H1 (cell line): ENCODE data around the gene APBA3. TPM values are rescaled to one million over a fixed set of nuclear protein-coding genes. Genes with fewer than 3 reads are reported as not detected.
A peak's percentile ranks its signal among the peaks of the same experiment; 100 is the strongest.

ENCODE experiments used
- CTCF ChIA-PET: fragments of 300-600 bp; sonication (Branson Sonifier 250); formaldehyde crosslinking; loops from one replicate; lab custom pipeline; 2021; ENCODE audit not compliant: partially characterized antibody; lab: Charles Lee
- POLR2A ChIA-PET: fragments of 300-600 bp; sonication (Branson Sonifier 250); formaldehyde crosslinking; loops from one replicate; lab custom pipeline; 2021; ENCODE audit warnings: inconsistent platforms; ENCODE audit not compliant: partially characterized antibody; lab: Charles Lee
- DNase-seq, 2 experiments: peaks; one replicate each; pipeline versions ENCODE4 v3.0.0 to v3.0.0-alpha.2; 2010 to 2022; ENCODE audit warnings: low spot score in 2 of 2, low read depth in 1 of 2, mixed read lengths in 1 of 2
- FAIRE-seq: peaks from 2 replicates; lab custom pipeline; 2011; peaks lifted over from hg19 to GRCh38; lab: Jason Lieb, UNC
- H2AFZ ChIP-seq: 2 replicates; pipeline ENCODE4 v1.8.1; 2012; ENCODE audit warnings: low read length, inconsistent platforms
- H2AK5ac ChIP-seq: 2 replicates; pipeline ENCODE4 v1.6.1; 2013; ENCODE audit warnings: low read depth, low read length
- H2BK120ac ChIP-seq: replicated peaks from 2 replicates; pipeline ENCODE3; 2013; ENCODE audit warnings: low read depth, low read length, inconsistent platforms
- H2BK12ac ChIP-seq: 2 replicates; pipeline ENCODE4 v1.6.1; 2013; ENCODE audit warnings: low read depth, low read length
- H2BK15ac ChIP-seq: 2 replicates; pipeline ENCODE4 v1.6.1; 2013; ENCODE audit warnings: low read length
- H2BK20ac ChIP-seq: 2 replicates; pipeline ENCODE4 v1.6.1; 2013; ENCODE audit warnings: low read length
- H2BK5ac ChIP-seq: 2 replicates; pipeline ENCODE4 v1.6.1; 2013; ENCODE audit warnings: low read depth, low read length
- H3K14ac ChIP-seq: 2 replicates; pipeline ENCODE4 v1.6.1; 2013; ENCODE audit warnings: inconsistent platforms; ENCODE audit not compliant: insufficient read length
- H3K18ac ChIP-seq: 2 replicates; pipeline ENCODE4 v1.6.1; 2013; ENCODE audit warnings: low read length; ENCODE audit errors: extremely low read depth
- H3K23ac ChIP-seq: 2 replicates; pipeline ENCODE4 v1.6.1; 2013; ENCODE audit warnings: inconsistent platforms; ENCODE audit not compliant: insufficient read length
- H3K23me2 ChIP-seq: 2 replicates; pipeline ENCODE4 v1.6.1; 2013; ENCODE audit warnings: low read depth, low read length
- H3K27ac ChIP-seq: 2 replicates; pipeline ENCODE4 v1.6.1; 2011; ENCODE audit warnings: low read depth, low read length, inconsistent platforms
- H3K27me3 ChIP-seq, 4 experiments: replicated peaks in 1 of 4; 1 replicate in 1 of 4; 2 replicates in 3 of 4; pipeline versions ENCODE4 v1.6.1 to v1.8.1; 2011 to 2013; ENCODE audit warnings: low read length in 3 of 4, mild to moderate bottlenecking in 3 of 4, inconsistent platforms in 2 of 4, mixed read lengths in 2 of 4, moderate library complexity in 1 of 4; ENCODE audit not compliant: control insufficient read depth in 3 of 4, insufficient read depth in 3 of 4; ENCODE audit errors: extremely low read depth in 1 of 4
- H3K36me3 ChIP-seq, 4 experiments: 2 replicates each; pipeline versions ENCODE4 v1.6.1 to v1.8.1; 2011 to 2013; ENCODE audit warnings: mild to moderate bottlenecking in 4 of 4, low read length in 3 of 4, moderate library complexity in 2 of 4, control low read depth in 1 of 4, inconsistent platforms in 1 of 4; ENCODE audit not compliant: insufficient read depth in 4 of 4, control insufficient read depth in 2 of 4
- H3K4ac ChIP-seq: replicated peaks from 2 replicates; pipeline ENCODE3; 2013; ENCODE audit warnings: low read length, low read depth, mixed read lengths, inconsistent platforms; ENCODE audit not compliant: insufficient read length
- H3K4me1 ChIP-seq, 4 experiments: replicated peaks in 1 of 4; 1 replicate in 1 of 4; 2 replicates in 3 of 4; pipeline versions ENCODE4 v1.6.1 to v1.8.1; 2011 to 2013; ENCODE audit warnings: low read length in 3 of 4, inconsistent platforms in 2 of 4, mixed read lengths in 1 of 4; ENCODE audit not compliant: insufficient read depth in 4 of 4, control insufficient read depth in 3 of 4
- H3K4me2 ChIP-seq, 2 experiments: 2 replicates each; pipeline versions ENCODE4 v1.6.1 to v1.8.1; 2011 to 2013; ENCODE audit warnings: low read depth in 2 of 2, low read length in 2 of 2, control low read depth in 1 of 2, inconsistent platforms in 1 of 2, mild to moderate bottlenecking in 1 of 2; ENCODE audit not compliant: insufficient read depth in 1 of 2
- H3K4me3 ChIP-seq, 4 experiments: fragments of 200-600, 300-600 bp in 1 of 4; sonication (generic), shearing (Covaris generic), sonication (Bioruptor Twin) in 1 of 4; 2 replicates each; pipeline versions ENCODE4 v1.5.1 to v1.8.1; 2011 to 2016; ENCODE audit warnings: low read length in 4 of 4, low read depth in 3 of 4, control low read depth in 2 of 4, inconsistent platforms in 2 of 4, mild to moderate bottlenecking in 2 of 4, mixed read lengths in 1 of 4, moderate library complexity in 1 of 4; ENCODE audit not compliant: insufficient read depth in 2 of 4; ENCODE audit errors: extremely low read depth in 1 of 4
- H3K56ac ChIP-seq: replicated peaks from 2 replicates; pipeline ENCODE3; 2013; ENCODE audit warnings: low read depth, mild to moderate bottlenecking, mixed read lengths, low read length, inconsistent platforms; ENCODE audit not compliant: insufficient read length
- H3K79me1 ChIP-seq: 2 replicates; pipeline ENCODE4 v1.6.1; 2013; ENCODE audit warnings: low read depth, low read length, control low read depth
- H3K79me2 ChIP-seq, 2 experiments: 2 replicates each; pipeline versions ENCODE4 v1.6.1 to v1.8.1; 2012 to 2013; ENCODE audit warnings: low read length in 2 of 2, mild to moderate bottlenecking in 2 of 2, inconsistent platforms in 1 of 2; ENCODE audit not compliant: insufficient read depth in 2 of 2, control insufficient read depth in 1 of 2
- H3K9ac ChIP-seq, 4 experiments: replicated peaks in 1 of 4; 1 replicate in 1 of 4; 2 replicates in 3 of 4; pipeline versions ENCODE4 v1.6.1 to v1.8.1; 2011 to 2013; ENCODE audit warnings: low read depth in 3 of 4, low read length in 3 of 4, control low read depth in 2 of 4, mild to moderate bottlenecking in 2 of 4, moderate library complexity in 2 of 4, inconsistent platforms in 1 of 4; ENCODE audit errors: extremely low read depth in 1 of 4
- H3K9me3 ChIP-seq, 2 experiments: 2 replicates each; pipeline versions ENCODE4 v1.6.1 to v1.8.1; 2012 to 2013; ENCODE audit warnings: mild to moderate bottlenecking in 2 of 2, moderate library complexity in 2 of 2, control low read depth in 1 of 2, inconsistent platforms in 1 of 2, low read depth in 1 of 2, low read length in 1 of 2, mixed read lengths in 1 of 2; ENCODE audit not compliant: insufficient read depth in 2 of 2
- H4K20me1 ChIP-seq, 2 experiments: replicated peaks in 1 of 2; 2 replicates each; pipeline versions ENCODE3 to v1.8.1; 2011 to 2013; ENCODE audit warnings: inconsistent platforms in 2 of 2, low read length in 2 of 2, mild to moderate bottlenecking in 1 of 2; ENCODE audit not compliant: insufficient read depth in 2 of 2, control insufficient read depth in 1 of 2
- H4K5ac ChIP-seq: 2 replicates; pipeline ENCODE4 v1.6.1; 2013; ENCODE audit warnings: low read length, low read depth, mixed read lengths, inconsistent platforms; ENCODE audit not compliant: insufficient read length
- H4K8ac ChIP-seq: 2 replicates; pipeline ENCODE4 v1.8.0; 2013; ENCODE audit warnings: mild to moderate bottlenecking, moderate library complexity, low read length, inconsistent platforms; ENCODE audit not compliant: insufficient read depth; ENCODE audit errors: extremely low read depth
- H4K91ac ChIP-seq: replicated peaks from 2 replicates; pipeline ENCODE3; 2013; ENCODE audit warnings: low read length, mixed read lengths, inconsistent platforms; ENCODE audit not compliant: insufficient read length
- KDM1A ChIP-seq: fragments of 200-600, 300-600 bp; sonication (generic); IDR thresholded peaks from 2 replicates; pipeline ENCODE4 v1.7.1; 2016; ENCODE audit warnings: mild to moderate bottlenecking, low read length, borderline replicate concordance
- KDM5A ChIP-seq: fragments of 200-600 bp; IDR thresholded peaks from 2 replicates; pipeline ENCODE4 v1.7.1; 2012; ENCODE audit warnings: mild to moderate bottlenecking, low read length, inconsistent platforms, mixed read lengths
- PHF8 ChIP-seq: fragments of 200-600 bp; sonication (generic); conservative IDR thresholded peaks from 2 replicates; pipeline ENCODE4 v1.7.1; 2012; ENCODE audit warnings: low read depth, mild to moderate bottlenecking, inconsistent platforms, low read length, moderate library complexity
- TEAD4 ChIP-seq: IDR thresholded peaks from 2 replicates; pipeline ENCODE4 v1.6.1; 2012; ENCODE audit warnings: low read depth, low read length, inconsistent platforms, mixed read lengths
- WGBS, 2 experiments: shearing (Covaris generic) in 1 of 2; methylation state at CpG; one replicate each; pipeline versions ENCODE4 v1.1.6 to v1.1.7; 2013 to 2015; ENCODE audit warnings: low lambda C conversion rate in 2 of 2, mixed read lengths in 2 of 2, inconsistent platforms in 1 of 2, low coverage in 1 of 2, missing lambda C conversion rate in 1 of 2; ENCODE audit not compliant: insufficient replicate concordance in 2 of 2, insufficient coverage in 1 of 2, insufficient read length in 1 of 2; ENCODE audit errors: extremely low coverage in 1 of 2, missing lambda C conversion rate in 1 of 2; 5-methylcytosine and 5-hydroxymethylcytosine counted together
- polyA plus RNA-seq, 7 experiments: library from polyadenylated mRNA; depleted of rRNA in 3 of 7; stranded (reverse) in 5 of 7; unstranded in 2 of 7; fragments of >200 nt in 5 of 7; fragments of 200-250 nt in 2 of 7; gene quantifications; 1 replicate in 5 of 7; 2 replicates in 1 of 7; 4 replicates in 1 of 7; pipeline versions ENCODE4 v1.2.1 to v1.2.3, GENCODE V29; 2011 to 2013; ENCODE audit warnings: missing spikeins in 2 of 7, mixed read lengths in 2 of 7
- total RNA-seq: library from RNA; stranded (reverse); fragmentation: NEBNext Ultra II Directional; extraction: Animal tissue kit (Norgen Biotek cat#: 25700); gene quantifications from 2 replicates; pipeline ENCODE4 v1.2.1, GENCODE V29; 2021

APBA3 gene
- total and polyA plus RNA-seq, 2 of the 8 experiments (the other 6 are each of a cell fraction or from before 2014, with no cell fraction given), result 21.4 to 36.9 TPM

DNA sequence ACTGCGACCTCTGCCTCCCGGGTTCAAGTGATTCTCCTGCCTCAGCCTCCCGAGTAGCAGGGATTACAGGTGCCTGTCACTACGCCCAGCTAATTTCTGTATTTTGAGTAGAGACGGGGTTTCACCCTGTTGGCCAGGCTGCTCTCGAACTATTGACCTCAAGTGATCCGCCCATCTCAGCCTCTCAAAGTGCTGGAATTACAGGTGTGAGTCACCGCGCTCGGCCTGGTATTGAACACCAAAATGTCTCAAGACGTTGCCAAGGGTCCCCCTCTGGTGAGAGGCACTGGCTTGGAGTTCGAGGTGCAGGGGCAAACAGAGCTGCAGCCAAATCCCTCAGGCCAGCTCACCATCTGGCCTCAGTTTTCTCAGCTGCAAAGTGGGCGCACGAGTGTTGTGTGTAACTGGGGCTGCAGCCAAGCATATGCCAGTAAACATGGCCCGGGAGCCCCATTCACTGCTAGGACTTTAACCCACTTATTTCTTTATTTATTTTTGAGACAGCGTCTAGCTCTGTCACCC lies 45.3 kb downstream of the APBA3 start:
- ChIA-PET CTCF (interaction anchor here (0.6 to 5.8 kb wide), 10 partner anchors 9 to 423 kb away, joined by 3 to 66 read pairs (median 4); partner anchors contain the start of genes GIPC3 and TJP3), POLR2A (no interaction called here)
- Histone ChIP-seq H3K23me2 (no peaks in the 10 kb centered on the region), H3K79me2 (no peaks in the 10 kb centered on the region), H4K20me1 (no peaks in the 10 kb centered on the region), H3K4me3 (no peak overlapping the region), H3K27me3 (no peaks in the 10 kb centered on the region), H3K4me2 (no peak overlapping the region), H3K36me3 (no peaks in the 10 kb centered on the region), H2BK12ac (no peak overlapping the region), H2AK5ac (no peak overlapping the region), H4K91ac (no peak overlapping the region), H4K5ac (no peak overlapping the region), H2BK120ac (no peak overlapping the region), H2BK5ac (no peak overlapping the region), H3K18ac (no peak overlapping the region), H3K14ac (no peak overlapping the region), H3K56ac (no peak overlapping the region), H2BK20ac (no peak overlapping the region), H3K23ac (no peak overlapping the region), H2AFZ (no peak overlapping the region), H3K4me1 (peaks cover 0 to 4% (median 1%) of the 10 kb centered on the region in 4 experiments; a peak in 3 of 7 replicates), H2BK15ac (no peak overlapping the region), H3K79me1 (no peaks in the 10 kb centered on the region), H3K4ac (no peak overlapping the region), H3K9me3 (no peaks in the 10 kb centered on the region), H3K9ac (no peak overlapping the region), H4K8ac (no peak overlapping the region), H3K27ac (no peak overlapping the region)
- TF ChIP-seq TEAD4 (no peak), PHF8 (no peak), KDM1A (peak; percentile 25; the same call in 1 of the 2 replicates), KDM5A (no peak)
- WGBS, 2 experiments, result 89% methylated on average over 16 of the region's 16 CpGs; no CpG with 5 or more reads in 1 of the 2 experiments
- DNase-seq (no peak), FAIRE-seq (no peak)
